ENCODE results near the gene SDR9C7.
"Not testable (repeated sequence)": the region's sequence is repeated elsewhere in the genome, so short reads cannot be mapped to it uniquely, and the experiment has no call there.

The SDR9C7 gene

GRCh38 chr12:56978397-56979138, 44.4 kb upstream of the SDR9C7 start:
- DNase-seq (ENCODE audit: extremely low spot score), result no peak
- ChIA-PET POLR2A (no interaction called here), CTCF (no interaction called here)
- TF ChIP-seq, protein P1, sequence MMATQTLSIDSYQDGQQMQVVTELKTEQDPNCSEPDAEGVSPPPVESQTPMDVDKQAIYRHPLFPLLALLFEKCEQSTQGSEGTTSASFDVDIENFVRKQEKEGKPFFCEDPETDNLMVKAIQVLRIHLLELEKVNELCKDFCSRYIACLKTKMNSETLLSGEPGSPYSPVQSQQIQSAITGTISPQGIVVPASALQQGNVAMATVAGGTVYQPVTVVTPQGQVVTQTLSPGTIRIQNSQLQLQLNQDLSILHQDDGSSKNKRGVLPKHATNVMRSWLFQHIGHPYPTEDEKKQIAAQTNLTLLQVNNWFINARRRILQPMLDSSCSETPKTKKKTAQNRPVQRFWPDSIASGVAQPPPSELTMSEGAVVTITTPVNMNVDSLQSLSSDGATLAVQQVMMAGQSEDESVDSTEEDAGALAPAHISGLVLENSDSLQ (IDR thresholded peaks at IDR 0.05), result no peak
- TF ChIP-seq NFRKB (IDR thresholded peaks at IDR 0.05) (no peak), SUZ12 (IDR thresholded peaks at IDR 0.05) (no peak), ZNF384 (IDR thresholded peaks at IDR 0.05) (no peak), FOXM1 (IDR thresholded peaks at IDR 0.05; ENCODE audit: borderline replicate concordance) (no peak), FOXK2 (IDR thresholded peaks at IDR 0.05) (no peak), HDGF (IDR thresholded peaks at IDR 0.05; ENCODE audit: borderline replicate concordance) (no peak)

- CTCF ChIA-PET; POLR2A ChIA-PET; DNase-seq (ENCODE audit: extremely low spot score): not testable (repeated sequence)
These were observed 43.2 kb upstream of the SDR9C7 start for GRCh38 chr12:56977361-56977760.

DNA sequence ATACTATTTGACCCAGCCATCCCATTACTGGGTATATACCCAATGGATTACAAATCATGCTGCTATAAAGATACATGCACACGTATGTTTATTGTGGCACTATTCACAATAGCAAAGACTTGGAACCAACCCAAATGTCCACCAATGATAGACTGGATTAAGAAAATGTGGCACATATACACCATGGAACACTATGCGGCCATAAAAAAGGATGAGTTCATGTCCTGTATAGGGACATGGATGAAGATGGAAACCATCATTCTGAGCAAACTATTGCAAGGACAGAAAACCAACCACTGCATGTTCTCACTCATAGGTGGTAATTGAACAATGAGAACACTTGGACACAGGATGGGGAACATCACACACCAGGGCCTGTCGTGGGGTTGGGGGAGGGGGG, 40.0 kb upstream of the SDR9C7 start:
- CTCF ChIA-PET; DNase-seq (ENCODE audit: extremely low spot score); POLR2A ChIA-PET: not testable (repeated sequence)

DNA sequence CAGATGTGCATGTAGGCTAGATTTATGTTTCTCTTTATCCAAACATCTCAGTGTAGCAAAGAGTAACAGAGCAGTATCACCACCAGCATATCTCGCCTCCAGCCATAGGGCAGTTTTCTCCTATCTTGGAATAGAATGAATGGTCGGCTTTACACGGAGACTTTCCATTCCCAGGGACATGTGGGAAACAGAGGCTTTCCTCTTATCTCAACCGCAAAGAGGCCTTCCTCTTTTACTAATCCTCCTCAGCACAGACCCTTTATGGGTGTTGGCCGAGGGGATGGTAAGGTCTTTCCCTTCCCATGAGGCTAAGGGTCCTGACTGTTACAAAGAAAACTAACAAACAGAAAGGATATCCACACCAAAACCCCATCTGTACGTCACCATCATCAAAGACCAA, 34.7 kb upstream of the SDR9C7 start:
- CTCF ChIA-PET; POLR2A ChIA-PET; DNase-seq (ENCODE audit: extremely low spot score): not testable (repeated sequence)

- POLR2A ChIA-PET; CTCF ChIA-PET; DNase-seq (ENCODE audit: extremely low spot score): not testable (repeated sequence)
These were observed 31.9 kb upstream of the SDR9C7 start for GRCh38 chr12:56965997-56966642.

- CTCF ChIA-PET; POLR2A ChIA-PET; DNase-seq (ENCODE audit: extremely low spot score): not testable (repeated sequence)
These were observed 30.9 kb upstream of the SDR9C7 start for GRCh38 chr12:56965124-56965523.

DNA sequence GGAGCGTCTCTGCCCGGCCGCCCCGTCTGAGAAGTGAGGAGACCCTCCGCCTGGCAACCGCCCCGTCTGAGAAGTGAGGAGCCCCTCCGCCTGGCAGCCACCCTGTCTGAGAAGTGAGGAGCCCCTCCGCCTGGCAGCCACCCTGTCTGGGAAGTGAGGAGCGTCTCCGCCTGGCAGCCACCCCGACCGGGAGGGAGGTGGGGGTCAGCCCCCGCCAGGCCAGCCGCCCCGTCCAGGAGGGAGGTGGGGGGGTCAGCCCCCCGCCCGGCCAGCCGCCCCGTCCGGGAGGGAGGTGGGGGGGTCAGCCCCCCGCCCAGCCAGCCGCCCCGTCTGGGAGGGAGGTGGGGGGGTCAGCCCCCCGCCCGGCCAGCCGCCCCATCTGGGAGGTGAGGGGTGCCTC, 29.3 kb upstream of the SDR9C7 start:
- DNase-seq (ENCODE audit: extremely low spot score); POLR2A ChIA-PET: not testable (repeated sequence)

GRCh38 chr12:56962247-56962646, 28.0 kb upstream of the SDR9C7 start:
- POLR2A ChIA-PET; CTCF ChIA-PET; DNase-seq (ENCODE audit: extremely low spot score): not testable (repeated sequence)

More for the DNA sequence above, 29.3 kb upstream of the SDR9C7 start:
- CTCF ChIA-PET, result not testable (repeated sequence)

DNA sequence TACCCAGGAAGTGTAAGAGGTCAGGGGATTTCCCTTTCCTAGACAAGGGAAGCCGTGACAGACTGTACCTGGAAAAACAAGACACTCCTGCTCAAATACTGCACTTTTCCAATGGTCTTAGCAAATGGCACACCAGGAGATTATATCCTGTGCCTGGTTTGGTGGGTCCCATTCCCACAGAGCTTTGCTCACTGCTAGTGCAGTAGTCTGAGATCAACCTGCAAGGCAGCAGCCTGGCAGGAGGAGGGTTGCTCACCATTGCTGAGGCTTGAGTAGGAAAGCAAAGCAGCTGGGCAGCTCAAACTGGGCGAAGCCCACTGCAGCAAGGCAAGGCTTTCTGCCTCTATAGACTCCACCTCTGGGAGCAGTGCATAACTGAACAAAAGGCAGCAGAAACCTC, 24.2 kb upstream of the SDR9C7 start:
- TF ChIP-seq ELF4 (IDR thresholded peaks at IDR 0.05) (no peak), TARDBP (IDR thresholded peaks at IDR 0.05) (no peak), BHLHE40 (IDR thresholded peaks at IDR 0.05; ENCODE audit: borderline replicate concordance) (no peak), ARNT (IDR thresholded peaks at IDR 0.05) (no peak), L3MBTL2 (conservative IDR thresholded peaks at IDR 0.05) (no peak), NFRKB (IDR thresholded peaks at IDR 0.05) (no peak), FOXA1 (IDR thresholded peaks at IDR 0.05) (no peak), SP1 (IDR thresholded peaks at IDR 0.05) (no peak), LEF1 (IDR thresholded peaks at IDR 0.05; ENCODE audit: borderline replicate concordance) (no peak), ZNF384 (IDR thresholded peaks at IDR 0.05) (no peak), FOXK2 (IDR thresholded peaks at IDR 0.05) (no peak), HDGF (IDR thresholded peaks at IDR 0.05; ENCODE audit: borderline replicate concordance) (no peak)
- TF ChIP-seq, protein P1 (IDR thresholded peaks at IDR 0.05), result no peak
- ChIA-PET POLR2A (no interaction called here), CTCF (no interaction called here)
- DNase-seq (ENCODE audit: extremely low spot score), result no peak

Data from HEK293T (cell line).